ENCODE data around the gene TCEANC2.

- TF ChIP-seq POLR2A (IDR thresholded peaks at IDR 0.05; ENCODE audit: low read length), result no peak
- no peak for TF ChIP-seq GATA1 (IDR thresholded peaks at IDR 0.05; ENCODE audit: low read depth, low read length)
These were observed 78.0 kb downstream of the TCEANC2 start for GRCh38 chr1:54131419-54131818.
